G401 (cell line): ENCODE measurements around the gene KRT24. TPM values are rescaled to one million over a fixed set of nuclear protein-coding genes. Genes with fewer than 3 reads are reported as not detected.

ENCODE experiments used
- total RNA-seq: library from RNA; depleted of rRNA; stranded (reverse); fragments of >200 nt; shearing (Covaris generic); gene quantifications from 2 replicates; pipeline ENCODE4 v1.2.3, GENCODE V29; 2014; rRNA removed

KRT24 gene
- total RNA-seq, 1 experiment from 2014 or later = not detected

Other genes with a start within 250 kb of the KRT24 start
- gene TNS4, start 202.1 kb downstream of the KRT24 start, total RNA-seq = not detected in 2 replicates
- gene CCR7, start 138.3 kb downstream of the KRT24 start, total RNA-seq = not detected in 2 replicates
- gene SMARCE1, start 55.9 kb downstream of the KRT24 start, total RNA-seq = 39.0 and 48.6 TPM in 2 replicates
- gene KRT222, start 38.6 kb downstream of the KRT24 start, total RNA-seq = not detected in 2 replicates
- gene KRT25, start 51.6 kb upstream of the KRT24 start, total RNA-seq = not detected in 2 replicates
- gene KRT26, start 68.4 kb upstream of the KRT24 start, total RNA-seq = not detected in 2 replicates
- gene KRT27, start 78.8 kb upstream of the KRT24 start, total RNA-seq = not detected in 2 replicates
- not detected in 2 replicates for gene KRT28, start 96.2 kb upstream of the KRT24 start, total RNA-seq
- gene KRT10, start 118.9 kb upstream of the KRT24 start, total RNA-seq = 22.4 and 30.6 TPM in 2 replicates
- not detected in 2 replicates for gene KRT12, start 163.5 kb upstream of the KRT24 start, total RNA-seq
- not detected in 2 replicates for gene KRT20, start 181.5 kb upstream of the KRT24 start, total RNA-seq
- gene KRT23, start 233.9 kb upstream of the KRT24 start, total RNA-seq = not detected in 2 replicates